Measurements from ENCODE around the gene B3GNT3.

GRCh38 chr19:17766543-17767131 lies 28.3 kb upstream of the B3GNT3 start:
- TF ChIP-seq EZH2 (IDR thresholded peaks at IDR 0.05; ENCODE audit: low read length, missing control alignments), result no peak
- peak; percentile 89 to 96 for TF ChIP-seq CTCF (conservative IDR thresholded peaks at IDR 0.05 in 1 of 2, IDR thresholded peaks at IDR 0.05 in 1 of 2; ENCODE audit: low read depth in 1 of 2, low read length in 2 of 2)

Data from fibroblast of lung (primary cell).